H1 (cell line): ENCODE measurements around the gene ZNF566. TPM values are rescaled to one million over a fixed set of nuclear protein-coding genes. Genes with fewer than 3 reads are reported as not detected.
A peak's percentile ranks its signal among the peaks of the same experiment; 100 is the strongest.

ENCODE experiments used
- CBX5 ChIP-seq: fragments of 300-800, 300-1000 bp; sonication (generic); IDR thresholded peaks from 2 replicates; pipeline ENCODE4 v1.7.1; 2016; ENCODE audit warnings: antibody characterized with exemption, low read length, low read depth
- CTBP2 ChIP-seq: IDR thresholded peaks from 2 replicates; pipeline ENCODE4 v1.7.0; 2011; ENCODE audit warnings: borderline replicate concordance, mild to moderate bottlenecking, moderate library complexity, mixed read lengths, low read length; ENCODE audit not compliant: insufficient read depth, insufficient read length
- JUN ChIP-seq: IDR thresholded peaks from 2 replicates; pipeline ENCODE4 v1.6.1; 2011; ENCODE audit warnings: low read depth, mild to moderate bottlenecking, improper control_type of control experiment, low read length
- POLR2AphosphoS5 ChIP-seq: IDR thresholded peaks from 2 replicates; pipeline ENCODE4 v1.6.1; 2011; ENCODE audit warnings: low read depth, low read length
- RBBP5 ChIP-seq: IDR thresholded peaks from 2 replicates; pipeline ENCODE4 v1.7.1; 2012; ENCODE audit warnings: low read depth, mild to moderate bottlenecking, inconsistent platforms, low read length, moderate library complexity, borderline replicate concordance
- RFX5 ChIP-seq: IDR thresholded peaks from 2 replicates; pipeline ENCODE4 v1.6.1; 2011; ENCODE audit warnings: low read depth, low read length, improper control_type of control experiment, borderline replicate concordance
- RNF2 ChIP-seq: fragments of 200-900, 300-1000 bp; sonication (generic); IDR thresholded peaks from 2 replicates; pipeline ENCODE4 v1.7.1; 2016; ENCODE audit warnings: borderline replicate concordance, low read depth, mild to moderate bottlenecking, antibody characterized with exemption, low read length; ENCODE audit not compliant: poor library complexity, severe bottlenecking; ENCODE audit errors: missing control alignments
- SAP30 ChIP-seq: fragments of 300-600 bp; sonication (generic); IDR thresholded peaks from 2 replicates; pipeline ENCODE4 v1.7.1; 2012; ENCODE audit warnings: low read length, moderate library complexity, mild to moderate bottlenecking, inconsistent platforms; ENCODE audit not compliant: insufficient read depth, insufficient replicate concordance
- TBP ChIP-seq: IDR thresholded peaks from 2 replicates; pipeline ENCODE4 v1.6.1; 2011; ENCODE audit warnings: low read depth, low read length, improper control_type of control experiment
- polyA plus RNA-seq, 7 experiments: library from polyadenylated mRNA; depleted of rRNA in 3 of 7; stranded (reverse) in 5 of 7; unstranded in 2 of 7; fragments of >200 nt in 5 of 7; fragments of 200-250 nt in 2 of 7; gene quantifications; 1 replicate in 5 of 7; 2 replicates in 1 of 7; 4 replicates in 1 of 7; pipeline versions ENCODE4 v1.2.1 to v1.2.3, GENCODE V29; 2011 to 2013; ENCODE audit warnings: missing spikeins in 2 of 7, mixed read lengths in 2 of 7
- total RNA-seq: library from RNA; stranded (reverse); fragmentation: NEBNext Ultra II Directional; extraction: Animal tissue kit (Norgen Biotek cat#: 25700); gene quantifications from 2 replicates; pipeline ENCODE4 v1.2.1, GENCODE V29; 2021
- TF ChIP-seq, protein P1 (sequence below): fragments of 300-600 bp; sonication (generic); IDR thresholded peaks from 2 replicates; pipeline ENCODE4 v1.7.1; 2012; ENCODE audit warnings: low read length, moderate library complexity, mild to moderate bottlenecking, inconsistent platforms; ENCODE audit not compliant: insufficient replicate concordance

The ZNF566 gene
- total and polyA plus RNA-seq, 2 of the 8 experiments (the other 6 are each of a cell fraction or from before 2014, with no cell fraction given) = 6.9 to 16.6 TPM

- TF ChIP-seq, protein P1, sequence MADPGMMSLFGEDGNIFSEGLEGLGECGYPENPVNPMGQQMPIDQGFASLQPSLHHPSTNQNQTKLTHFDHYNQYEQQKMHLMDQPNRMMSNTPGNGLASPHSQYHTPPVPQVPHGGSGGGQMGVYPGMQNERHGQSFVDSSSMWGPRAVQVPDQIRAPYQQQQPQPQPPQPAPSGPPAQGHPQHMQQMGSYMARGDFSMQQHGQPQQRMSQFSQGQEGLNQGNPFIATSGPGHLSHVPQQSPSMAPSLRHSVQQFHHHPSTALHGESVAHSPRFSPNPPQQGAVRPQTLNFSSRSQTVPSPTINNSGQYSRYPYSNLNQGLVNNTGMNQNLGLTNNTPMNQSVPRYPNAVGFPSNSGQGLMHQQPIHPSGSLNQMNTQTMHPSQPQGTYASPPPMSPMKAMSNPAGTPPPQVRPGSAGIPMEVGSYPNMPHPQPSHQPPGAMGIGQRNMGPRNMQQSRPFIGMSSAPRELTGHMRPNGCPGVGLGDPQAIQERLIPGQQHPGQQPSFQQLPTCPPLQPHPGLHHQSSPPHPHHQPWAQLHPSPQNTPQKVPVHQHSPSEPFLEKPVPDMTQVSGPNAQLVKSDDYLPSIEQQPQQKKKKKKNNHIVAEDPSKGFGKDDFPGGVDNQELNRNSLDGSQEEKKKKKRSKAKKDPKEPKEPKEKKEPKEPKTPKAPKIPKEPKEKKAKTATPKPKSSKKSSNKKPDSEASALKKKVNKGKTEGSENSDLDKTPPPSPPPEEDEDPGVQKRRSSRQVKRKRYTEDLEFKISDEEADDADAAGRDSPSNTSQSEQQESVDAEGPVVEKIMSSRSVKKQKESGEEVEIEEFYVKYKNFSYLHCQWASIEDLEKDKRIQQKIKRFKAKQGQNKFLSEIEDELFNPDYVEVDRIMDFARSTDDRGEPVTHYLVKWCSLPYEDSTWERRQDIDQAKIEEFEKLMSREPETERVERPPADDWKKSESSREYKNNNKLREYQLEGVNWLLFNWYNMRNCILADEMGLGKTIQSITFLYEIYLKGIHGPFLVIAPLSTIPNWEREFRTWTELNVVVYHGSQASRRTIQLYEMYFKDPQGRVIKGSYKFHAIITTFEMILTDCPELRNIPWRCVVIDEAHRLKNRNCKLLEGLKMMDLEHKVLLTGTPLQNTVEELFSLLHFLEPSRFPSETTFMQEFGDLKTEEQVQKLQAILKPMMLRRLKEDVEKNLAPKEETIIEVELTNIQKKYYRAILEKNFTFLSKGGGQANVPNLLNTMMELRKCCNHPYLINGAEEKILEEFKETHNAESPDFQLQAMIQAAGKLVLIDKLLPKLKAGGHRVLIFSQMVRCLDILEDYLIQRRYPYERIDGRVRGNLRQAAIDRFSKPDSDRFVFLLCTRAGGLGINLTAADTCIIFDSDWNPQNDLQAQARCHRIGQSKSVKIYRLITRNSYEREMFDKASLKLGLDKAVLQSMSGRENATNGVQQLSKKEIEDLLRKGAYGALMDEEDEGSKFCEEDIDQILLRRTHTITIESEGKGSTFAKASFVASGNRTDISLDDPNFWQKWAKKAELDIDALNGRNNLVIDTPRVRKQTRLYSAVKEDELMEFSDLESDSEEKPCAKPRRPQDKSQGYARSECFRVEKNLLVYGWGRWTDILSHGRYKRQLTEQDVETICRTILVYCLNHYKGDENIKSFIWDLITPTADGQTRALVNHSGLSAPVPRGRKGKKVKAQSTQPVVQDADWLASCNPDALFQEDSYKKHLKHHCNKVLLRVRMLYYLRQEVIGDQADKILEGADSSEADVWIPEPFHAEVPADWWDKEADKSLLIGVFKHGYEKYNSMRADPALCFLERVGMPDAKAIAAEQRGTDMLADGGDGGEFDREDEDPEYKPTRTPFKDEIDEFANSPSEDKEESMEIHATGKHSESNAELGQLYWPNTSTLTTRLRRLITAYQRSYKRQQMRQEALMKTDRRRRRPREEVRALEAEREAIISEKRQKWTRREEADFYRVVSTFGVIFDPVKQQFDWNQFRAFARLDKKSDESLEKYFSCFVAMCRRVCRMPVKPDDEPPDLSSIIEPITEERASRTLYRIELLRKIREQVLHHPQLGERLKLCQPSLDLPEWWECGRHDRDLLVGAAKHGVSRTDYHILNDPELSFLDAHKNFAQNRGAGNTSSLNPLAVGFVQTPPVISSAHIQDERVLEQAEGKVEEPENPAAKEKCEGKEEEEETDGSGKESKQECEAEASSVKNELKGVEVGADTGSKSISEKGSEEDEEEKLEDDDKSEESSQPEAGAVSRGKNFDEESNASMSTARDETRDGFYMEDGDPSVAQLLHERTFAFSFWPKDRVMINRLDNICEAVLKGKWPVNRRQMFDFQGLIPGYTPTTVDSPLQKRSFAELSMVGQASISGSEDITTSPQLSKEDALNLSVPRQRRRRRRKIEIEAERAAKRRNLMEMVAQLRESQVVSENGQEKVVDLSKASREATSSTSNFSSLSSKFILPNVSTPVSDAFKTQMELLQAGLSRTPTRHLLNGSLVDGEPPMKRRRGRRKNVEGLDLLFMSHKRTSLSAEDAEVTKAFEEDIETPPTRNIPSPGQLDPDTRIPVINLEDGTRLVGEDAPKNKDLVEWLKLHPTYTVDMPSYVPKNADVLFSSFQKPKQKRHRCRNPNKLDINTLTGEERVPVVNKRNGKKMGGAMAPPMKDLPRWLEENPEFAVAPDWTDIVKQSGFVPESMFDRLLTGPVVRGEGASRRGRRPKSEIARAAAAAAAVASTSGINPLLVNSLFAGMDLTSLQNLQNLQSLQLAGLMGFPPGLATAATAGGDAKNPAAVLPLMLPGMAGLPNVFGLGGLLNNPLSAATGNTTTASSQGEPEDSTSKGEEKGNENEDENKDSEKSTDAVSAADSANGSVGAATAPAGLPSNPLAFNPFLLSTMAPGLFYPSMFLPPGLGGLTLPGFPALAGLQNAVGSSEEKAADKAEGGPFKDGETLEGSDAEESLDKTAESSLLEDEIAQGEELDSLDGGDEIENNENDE = no peak
- TF ChIP-seq SAP30 (no peak), RFX5 (no peak), RBBP5 (no peak), TBP (peak; percentile 83), POLR2AphosphoS5 (peak; percentile 82), JUN (no peak), CBX5 (no peak), RNF2 (no peak), CTBP2 (no peak)
These were observed 39.0 kb upstream of the ZNF566 start, which contains the start of gene ZNF260 (continued) for GRCh38 chr19:36528194-36528920.
